GM19397 (cell line): ENCODE data around the gene GPAM.
"Not testable (repeated sequence)": the region's sequence is repeated elsewhere in the genome, so short reads cannot be mapped to it uniquely, and the experiment has no call there.

Experiments
- ATAC-seq: cut with Tn5 transposase; IDR thresholded peaks from one replicate; pipeline ENCODE4 v1.9.1; 2021; ENCODE audit warnings: mild to moderate bottlenecking, moderate library complexity; ENCODE audit not compliant: unreplicated experiment

Gene GPAM, protein sequence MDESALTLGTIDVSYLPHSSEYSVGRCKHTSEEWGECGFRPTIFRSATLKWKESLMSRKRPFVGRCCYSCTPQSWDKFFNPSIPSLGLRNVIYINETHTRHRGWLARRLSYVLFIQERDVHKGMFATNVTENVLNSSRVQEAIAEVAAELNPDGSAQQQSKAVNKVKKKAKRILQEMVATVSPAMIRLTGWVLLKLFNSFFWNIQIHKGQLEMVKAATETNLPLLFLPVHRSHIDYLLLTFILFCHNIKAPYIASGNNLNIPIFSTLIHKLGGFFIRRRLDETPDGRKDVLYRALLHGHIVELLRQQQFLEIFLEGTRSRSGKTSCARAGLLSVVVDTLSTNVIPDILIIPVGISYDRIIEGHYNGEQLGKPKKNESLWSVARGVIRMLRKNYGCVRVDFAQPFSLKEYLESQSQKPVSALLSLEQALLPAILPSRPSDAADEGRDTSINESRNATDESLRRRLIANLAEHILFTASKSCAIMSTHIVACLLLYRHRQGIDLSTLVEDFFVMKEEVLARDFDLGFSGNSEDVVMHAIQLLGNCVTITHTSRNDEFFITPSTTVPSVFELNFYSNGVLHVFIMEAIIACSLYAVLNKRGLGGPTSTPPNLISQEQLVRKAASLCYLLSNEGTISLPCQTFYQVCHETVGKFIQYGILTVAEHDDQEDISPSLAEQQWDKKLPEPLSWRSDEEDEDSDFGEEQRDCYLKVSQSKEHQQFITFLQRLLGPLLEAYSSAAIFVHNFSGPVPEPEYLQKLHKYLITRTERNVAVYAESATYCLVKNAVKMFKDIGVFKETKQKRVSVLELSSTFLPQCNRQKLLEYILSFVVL

DNA sequence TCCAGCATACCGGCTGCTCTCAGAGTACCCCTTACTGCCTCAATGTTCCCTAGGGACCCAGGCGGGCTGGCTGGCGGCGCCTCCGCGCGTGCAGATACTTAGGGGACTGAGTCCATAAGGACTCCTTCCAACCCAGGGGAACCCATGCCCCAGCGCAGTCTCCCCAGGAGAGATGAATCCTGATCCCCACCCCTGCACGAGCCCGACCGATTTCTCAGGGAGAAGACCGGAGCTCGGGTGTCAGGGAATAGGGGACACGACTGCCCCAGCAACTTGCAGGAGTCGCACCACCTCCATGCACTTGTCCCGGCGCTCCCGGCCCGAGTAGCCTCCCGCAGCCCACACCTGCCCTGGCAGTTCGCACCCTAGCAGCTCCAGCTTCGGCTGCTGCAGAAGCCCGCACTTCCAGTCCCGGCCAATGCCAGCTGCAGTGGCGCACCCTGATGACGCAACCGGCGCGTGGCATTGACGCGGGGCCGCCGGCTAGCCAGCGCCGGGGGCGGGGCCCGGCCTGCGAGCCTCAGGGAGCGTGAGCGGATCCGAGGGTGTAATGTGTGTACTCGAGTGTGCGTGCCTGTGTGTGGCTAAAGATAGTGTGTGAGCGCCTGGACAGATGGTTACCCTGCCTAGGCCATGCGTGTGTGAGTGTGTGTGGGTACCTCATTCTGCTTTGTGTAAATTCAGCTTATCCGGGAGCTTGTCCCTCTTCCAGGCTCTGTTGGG lies at the start of gene GPAM:
Gene GPAM, minus strand, starts transcription at position 437 of the 723 bp plus-strand sequence. CDS start 1,981 bp downstream, outside the sequence.
- peak; percentile 98 for ATAC-seq

GRCh38 chr10:112232670-112233069 lies 49.1 kb upstream of the GPAM start:
- no peak for ATAC-seq

GRCh38 chr10:112231602-112232400 lies 48.2 kb upstream of the GPAM start:
- ATAC-seq: no peak

GRCh38 chr10:112230325-112230988 lies 46.9 kb upstream of the GPAM start:
- ATAC-seq: no peak

DNA sequence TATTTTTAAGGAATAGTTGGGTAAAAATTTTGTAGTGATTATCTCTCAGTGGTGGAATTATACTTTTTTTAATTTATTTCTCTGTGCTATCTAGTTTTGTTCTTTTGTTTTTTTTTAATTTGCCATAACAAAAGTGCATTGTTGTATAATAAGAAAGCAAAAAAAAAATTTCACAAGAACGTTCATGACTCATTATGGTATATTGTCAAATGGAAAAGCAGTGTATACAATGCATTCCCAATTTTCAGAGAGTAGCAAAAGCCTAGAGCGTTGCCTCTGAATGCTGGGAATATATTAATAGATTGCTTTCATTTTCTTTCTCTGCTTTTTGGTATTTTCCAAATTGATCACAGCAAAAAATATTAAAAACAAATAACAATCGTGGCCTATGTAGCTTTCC lies 46.3 kb upstream of the GPAM start:
- ATAC-seq: no peak

DNA sequence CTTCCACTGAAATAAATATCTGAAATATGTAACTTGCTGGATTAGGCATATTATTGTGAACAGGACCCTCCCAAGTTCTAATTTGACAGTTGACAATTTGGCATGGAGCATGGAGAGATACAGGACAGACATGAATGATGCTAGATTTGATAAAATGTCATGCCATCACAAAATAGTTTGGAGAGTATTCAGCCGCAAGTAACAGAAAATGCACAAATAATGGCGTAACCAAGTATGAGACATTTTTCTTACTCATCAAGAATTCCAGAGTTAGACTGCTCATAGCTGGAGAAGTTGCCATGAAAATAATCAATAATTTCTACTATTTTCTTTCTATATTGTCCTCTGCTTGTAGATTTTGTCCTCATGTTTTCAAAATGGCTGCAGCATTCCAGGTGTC lies 45.5 kb upstream of the GPAM start:
- no peak for ATAC-seq

- not testable (repeated sequence) for ATAC-seq
Observed at GRCh38 chr10:112228366-112229088, 45.0 kb upstream of the GPAM start.

GRCh38 chr10:112227331-112227987 lies 43.9 kb upstream of the GPAM start:
- ATAC-seq: no peak

GRCh38 chr10:112226439-112227248 lies 43.1 kb upstream of the GPAM start:
- no peak for ATAC-seq

GRCh38 chr10:112225771-112226438 lies 42.3 kb upstream of the GPAM start:
- no peak for ATAC-seq

GRCh38 chr10:112224933-112225529 lies 41.5 kb upstream of the GPAM start:
- no peak for ATAC-seq

- ATAC-seq: no peak
Observed at GRCh38 chr10:112223725-112224124, 40.2 kb upstream of the GPAM start.

- no peak for ATAC-seq
Observed at GRCh38 chr10:112222799-112223198, 39.2 kb upstream of the GPAM start.

DNA sequence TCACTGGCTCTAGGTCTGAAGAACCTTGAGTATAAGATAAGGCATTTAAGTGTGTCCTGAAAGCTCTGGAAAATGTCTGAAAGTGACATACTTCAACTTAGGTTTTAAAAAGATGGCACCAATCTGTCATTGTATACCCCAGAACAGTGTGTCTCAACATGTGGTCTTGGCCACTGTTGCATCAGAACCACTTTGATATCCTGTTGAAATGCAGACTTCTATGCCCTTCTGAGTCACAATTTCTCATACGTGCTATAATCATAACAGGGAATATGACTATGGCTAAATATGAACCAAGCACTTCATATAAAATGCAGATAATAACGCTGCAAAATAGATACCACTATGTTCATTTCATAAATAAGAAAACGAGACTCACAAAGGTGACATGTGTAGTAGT lies 38.0 kb upstream of the GPAM start:
- ATAC-seq: no peak

DNA sequence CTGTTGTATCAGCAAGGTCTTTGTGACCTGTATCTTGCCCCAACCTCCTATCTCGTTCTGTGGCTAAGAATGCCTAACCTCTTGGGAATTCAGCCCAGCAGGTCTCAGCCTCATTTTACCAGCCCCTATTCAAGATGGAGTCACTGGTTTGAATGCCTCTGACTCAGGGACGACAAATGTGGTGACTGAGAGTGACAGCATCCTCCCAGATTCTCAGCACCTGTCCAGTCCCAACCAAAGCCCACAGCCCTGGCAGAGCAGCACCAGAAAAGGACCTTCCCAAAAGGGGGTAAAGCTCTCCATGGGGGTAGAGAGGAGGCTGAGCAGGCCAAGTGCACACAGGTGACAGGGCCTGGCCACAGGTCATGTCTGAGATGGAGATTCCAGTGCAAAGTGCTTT lies 35.4 kb upstream of the GPAM start:
- no peak for ATAC-seq

DNA sequence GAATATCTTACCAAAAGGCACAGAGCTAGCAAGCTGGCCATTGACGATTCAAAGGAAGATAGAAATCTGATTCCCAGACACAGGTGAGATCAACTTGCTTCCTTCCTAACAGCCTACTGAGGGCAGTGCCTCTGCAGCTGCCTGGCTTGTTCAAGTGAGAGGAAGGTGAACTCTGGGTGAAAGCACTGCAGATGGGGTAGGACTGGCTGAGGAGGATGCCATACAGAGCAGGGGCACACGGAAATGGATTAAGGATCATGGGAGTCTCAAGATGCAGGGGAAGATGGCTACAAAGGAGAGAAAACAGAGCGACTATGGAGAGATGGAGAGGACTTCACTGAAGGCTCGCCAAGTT lies 34.4 kb upstream of the GPAM start:
- no peak for ATAC-seq

GRCh38 chr10:112217386-112218035 lies 33.9 kb upstream of the GPAM start:
- ATAC-seq: no peak
